ENCODE results near the gene NSF.
"Not testable (repeated sequence)": the region's sequence is repeated elsewhere in the genome, so short reads cannot be mapped to it uniquely, and the experiment has no call there.

Gene NSF

DNA sequence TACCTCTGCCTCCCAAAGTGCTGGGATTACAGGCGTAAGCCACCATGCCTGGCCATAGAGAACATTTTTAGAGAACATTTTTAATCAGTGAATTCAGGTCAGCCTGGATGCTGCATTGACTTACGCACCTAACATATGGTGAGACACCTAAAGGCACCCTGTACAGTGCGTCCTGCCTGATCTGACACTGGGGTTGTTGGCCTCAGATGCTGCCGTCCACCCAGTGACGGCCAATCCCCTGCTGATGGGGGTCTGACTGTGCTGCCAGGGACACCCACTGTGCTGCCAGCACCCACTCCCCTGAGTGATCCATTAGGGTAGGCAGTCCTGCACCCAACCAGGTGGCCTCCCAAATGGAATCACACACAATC lies 189.5 kb downstream of the NSF start:
- no peak for DNase-seq

DNA sequence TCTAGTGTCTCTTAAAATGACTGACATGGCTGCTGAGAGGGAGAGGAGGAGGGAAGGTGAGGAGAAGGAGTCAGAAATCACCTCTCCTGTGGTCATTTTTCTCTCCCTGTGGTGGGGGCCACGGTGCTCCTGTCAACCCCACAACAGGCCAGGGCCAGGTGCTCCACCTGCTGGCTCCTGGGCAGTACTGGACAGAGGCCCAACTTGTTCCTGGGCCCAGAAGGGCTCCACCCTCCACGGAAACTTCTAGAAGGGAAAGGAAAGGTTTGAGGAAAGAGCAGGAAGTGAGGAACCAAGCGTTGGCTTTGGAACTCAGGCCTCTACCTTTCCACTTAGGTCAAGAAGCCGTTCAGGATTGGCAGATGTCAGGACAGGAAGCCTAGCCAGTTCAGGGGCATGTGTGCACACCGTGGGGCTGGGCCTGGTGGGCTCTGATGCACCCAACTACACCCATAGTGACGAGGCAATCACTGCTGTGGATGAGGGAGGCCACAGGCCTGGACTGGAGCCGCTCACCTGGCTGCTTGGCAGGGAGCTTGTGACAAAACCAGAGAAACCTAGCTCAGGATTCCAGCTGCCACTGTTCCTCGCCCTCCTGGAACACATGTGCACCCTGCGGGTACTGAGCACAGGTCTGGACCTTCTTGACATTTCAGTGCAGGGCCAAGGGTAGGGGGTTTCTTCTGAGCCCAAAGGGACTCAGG lies 191.9 kb downstream of the NSF start:
- DNase-seq: no peak

DNA sequence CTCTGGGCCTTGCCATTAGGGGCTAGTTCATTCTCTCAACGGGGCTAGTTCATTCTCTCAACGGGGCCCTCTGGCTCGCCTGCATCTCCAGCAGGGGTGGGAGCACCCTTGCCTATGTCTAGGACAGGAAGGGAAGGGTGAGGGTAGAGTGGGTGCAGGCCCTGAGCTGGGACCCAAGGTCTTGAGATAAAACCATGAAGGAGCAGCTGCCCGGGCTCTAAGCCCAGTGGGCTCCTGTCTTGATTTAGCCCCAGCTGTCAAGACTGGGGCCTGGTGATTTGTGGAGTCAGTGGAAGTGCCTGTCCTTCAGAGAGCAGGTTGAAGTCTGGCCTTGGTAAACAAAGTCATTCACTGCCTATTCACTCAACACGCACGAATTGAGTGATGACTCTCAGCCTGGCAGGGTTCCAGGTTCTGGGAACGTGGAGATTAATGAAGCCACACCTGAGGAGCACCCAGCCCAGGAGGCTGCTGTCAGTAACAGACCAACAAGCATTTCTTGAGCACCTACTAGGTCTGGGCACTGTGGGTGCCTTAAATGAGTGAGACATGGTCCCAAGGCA lies 192.6 kb downstream of the NSF start:
- DNase-seq: no peak

DNA sequence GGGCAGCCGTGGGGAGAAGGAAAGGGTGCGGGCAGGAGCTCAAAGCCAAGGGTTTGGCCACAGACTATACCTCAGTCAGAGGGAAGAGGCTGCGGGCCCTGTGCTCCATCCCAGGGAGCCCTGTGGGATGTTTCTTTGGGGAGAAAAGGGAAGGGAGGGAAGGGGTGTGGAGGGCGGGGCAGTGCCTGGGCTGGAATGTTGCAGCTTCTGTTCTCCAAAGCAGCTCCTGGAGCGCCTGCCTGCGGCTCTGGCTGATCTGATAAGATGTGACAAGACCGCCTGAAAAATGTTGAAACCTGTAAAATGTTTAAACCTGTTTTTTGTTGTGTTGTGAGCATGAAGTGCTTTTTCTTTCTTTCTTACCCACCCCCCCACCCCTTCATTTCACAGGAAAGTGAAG lies 195.2 kb downstream of the NSF start:
- no peak for DNase-seq

DNA sequence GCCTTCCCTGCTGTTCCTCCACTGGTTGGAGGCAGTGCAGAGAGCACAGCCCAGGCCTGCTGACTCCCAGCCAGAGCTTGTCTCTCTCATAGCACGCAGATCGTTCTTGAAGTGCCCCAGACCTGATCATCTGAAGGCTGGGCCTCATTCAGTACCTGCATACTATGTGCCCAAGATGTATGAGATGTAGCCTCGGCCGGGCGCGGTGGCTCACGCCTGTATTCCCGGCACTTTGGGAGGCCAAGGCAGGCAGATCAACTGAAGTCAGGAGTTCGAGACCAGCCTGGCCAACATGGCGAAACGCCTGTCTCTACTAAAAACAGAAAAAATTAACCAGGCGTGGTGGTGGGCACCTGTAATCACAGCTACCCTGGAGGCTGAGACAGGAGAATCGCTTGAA lies 197.0 kb downstream of the NSF start:
- no peak for DNase-seq

DNA sequence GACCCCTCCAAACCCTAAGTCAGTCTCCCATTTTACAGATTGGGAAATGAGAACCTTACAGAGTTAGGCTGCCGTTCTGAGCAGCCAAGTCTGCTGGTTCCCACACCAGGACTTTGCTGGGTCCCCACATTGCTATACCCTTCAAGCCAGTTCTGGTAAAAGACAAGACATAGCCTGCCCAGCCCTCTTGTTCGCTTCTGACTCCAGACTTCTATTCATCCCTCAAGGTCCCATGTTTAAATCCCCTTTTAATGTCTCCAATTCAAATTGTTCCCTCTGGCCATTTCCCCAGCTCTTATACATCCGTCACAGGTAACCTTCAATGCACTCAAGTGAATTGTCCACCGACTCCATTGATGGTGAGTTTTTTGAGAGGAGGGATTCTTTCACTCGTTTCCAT lies 197.8 kb downstream of the NSF start:
- no peak for DNase-seq

DNA sequence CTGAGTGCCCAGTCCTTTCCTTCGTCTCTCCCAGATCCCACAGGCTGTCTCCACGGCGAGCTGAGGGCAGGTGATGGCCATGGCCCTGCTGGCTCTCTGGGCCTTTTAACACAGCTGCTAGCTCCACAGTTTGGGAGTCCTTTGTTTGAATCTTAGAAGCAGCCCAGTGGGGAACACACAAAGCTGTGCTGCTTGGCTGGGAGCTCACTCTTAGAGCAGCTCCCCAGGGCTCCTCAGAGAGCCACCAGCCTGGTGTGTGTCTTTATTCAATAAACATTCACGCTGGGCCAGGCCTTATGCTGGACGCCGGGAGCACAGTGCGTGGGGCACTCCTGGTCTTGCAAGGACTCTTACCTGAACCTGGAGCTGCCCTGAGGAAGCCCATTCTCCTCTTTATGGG lies 198.3 kb downstream of the NSF start:
- DNase-seq: no peak

DNA sequence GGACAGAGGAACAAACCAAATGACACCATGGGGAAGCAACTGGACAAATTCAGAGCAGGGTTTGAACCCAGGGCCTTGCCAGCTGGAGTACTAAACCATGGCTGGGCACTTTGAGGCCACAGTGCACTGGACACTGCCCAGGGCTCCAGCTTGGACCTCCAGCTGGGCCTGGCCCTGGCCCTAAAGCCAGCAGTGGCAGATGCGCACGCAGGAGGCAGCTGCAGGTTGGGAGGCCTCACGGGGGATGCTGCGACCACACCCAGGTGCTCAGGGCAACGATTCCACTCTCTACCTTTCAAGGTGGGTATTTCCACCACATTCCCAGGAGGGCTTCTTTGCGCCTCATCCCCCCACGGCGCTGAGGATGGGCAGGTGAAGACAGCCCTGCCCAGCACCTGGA lies 199.1 kb downstream of the NSF start:
- DNase-seq: no peak

DNA sequence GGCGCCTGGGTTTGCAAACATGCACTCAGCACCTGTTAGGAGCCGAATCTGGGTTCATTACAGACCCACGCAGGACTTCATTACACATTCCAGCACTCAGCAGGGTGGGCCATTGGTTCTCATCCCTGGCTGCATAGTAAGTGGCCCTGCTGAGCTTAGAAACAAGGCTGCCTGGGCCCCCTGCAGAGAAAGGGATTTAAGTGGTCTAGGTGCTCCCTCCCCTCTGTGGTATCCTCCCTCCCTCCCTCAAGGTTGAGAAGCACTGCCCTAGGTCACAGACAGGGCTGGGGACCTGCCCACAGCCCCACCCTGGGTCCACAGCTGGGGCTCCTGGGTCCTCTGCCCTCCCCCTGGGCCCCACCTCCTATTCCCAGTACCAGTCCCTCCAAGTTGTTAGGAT lies 199.7 kb downstream of the NSF start:
- no peak for DNase-seq

DNA sequence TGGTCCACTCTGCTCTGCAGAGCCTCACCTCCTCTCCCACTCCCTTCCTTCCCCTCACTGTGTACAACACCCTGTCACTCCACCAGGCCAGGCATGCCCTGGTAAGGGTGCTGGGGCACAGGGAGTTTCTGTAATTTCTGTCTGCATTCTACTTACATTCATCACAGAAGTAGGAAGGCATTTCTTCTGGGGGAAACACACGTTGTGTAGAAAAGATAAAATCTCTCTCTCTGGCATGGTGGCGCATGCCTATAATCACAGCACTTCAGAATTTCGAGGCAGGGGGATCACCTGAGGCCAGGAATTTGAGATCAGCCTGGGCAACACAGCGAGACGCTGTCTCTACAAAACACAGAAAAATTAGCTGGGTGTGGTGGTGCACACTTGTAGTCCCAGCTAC lies 201.1 kb downstream of the NSF start:
- no peak for DNase-seq

DNA sequence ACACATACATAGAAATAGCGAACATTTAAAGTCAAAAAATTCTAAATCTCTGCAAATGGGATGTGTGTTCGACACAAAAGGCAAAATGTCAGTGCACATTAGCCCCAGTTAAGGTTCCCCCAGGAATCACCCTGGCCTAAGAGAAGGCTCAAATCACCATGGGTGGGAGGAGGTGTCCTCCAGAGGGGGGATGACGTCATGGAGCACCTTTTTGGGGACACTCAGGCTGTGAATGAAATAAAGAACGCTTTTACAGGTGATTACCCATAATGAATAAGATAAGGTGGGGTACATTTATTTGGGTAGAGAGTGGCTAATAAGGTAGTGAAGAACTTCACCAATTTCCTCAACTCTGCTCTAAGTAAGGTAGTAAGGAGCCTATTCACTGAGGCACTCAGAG lies 201.6 kb downstream of the NSF start:
- no peak for DNase-seq

DNA sequence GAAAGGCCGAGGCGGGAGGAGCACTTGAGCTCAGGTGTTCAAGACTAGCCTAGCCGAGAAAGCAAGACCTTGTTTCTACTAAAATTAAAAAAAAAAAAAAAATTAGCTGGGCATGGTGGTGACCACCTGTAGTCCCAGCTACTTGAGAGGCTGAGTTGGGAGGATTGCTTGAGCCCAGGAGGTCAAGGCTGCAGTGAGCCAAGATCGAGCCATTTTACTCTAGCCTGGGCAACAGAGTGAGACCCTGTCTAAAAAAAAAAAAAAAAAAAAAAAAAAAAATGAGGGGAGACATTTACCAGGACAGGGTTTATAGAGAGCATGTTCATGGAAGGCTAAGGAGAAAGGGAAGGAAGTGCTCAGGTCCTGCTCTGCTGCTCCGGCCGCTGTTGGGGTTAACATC lies 202.6 kb downstream of the NSF start:
- DNase-seq: not testable (repeated sequence)

DNA sequence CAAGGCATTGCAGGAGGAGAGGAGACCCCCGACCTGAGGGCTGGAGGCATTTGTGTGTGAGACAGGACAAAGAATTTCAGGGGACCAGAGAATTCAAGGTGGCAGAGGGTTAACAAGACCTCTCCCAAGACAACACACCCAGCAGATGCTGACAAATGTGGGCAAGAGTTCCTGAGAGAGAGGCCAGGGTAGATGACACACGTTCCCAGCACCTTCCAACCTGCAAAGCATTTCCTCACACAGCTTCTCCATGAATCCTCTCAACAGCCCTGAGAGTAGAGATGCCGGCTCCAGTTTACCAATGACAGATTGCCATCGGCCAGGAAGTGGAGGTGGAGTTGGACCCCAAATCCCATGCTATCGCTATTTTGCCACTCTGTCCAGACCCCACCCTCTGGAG lies 203.1 kb downstream of the NSF start:
- DNase-seq: no peak

DNA sequence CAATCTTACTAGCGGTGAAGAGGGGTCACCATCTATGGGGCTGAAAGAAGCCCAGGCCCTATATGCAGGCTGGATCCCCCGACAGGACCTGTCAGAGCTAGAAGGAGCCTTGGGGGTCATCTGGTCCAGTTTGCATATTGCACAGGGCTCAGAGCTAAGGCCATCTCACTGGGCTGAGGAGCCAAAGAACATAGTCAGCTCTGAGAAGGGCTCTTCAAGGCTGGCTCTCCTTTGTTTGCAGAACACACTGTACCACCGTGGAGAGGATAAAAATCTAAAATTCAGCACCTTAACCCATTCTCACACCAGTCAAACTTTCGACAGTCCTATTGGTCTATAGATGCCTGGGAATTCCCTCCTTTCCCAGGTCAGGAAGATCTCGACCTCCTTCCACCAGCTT lies 203.8 kb downstream of the NSF start:
- DNase-seq: no peak

DNA sequence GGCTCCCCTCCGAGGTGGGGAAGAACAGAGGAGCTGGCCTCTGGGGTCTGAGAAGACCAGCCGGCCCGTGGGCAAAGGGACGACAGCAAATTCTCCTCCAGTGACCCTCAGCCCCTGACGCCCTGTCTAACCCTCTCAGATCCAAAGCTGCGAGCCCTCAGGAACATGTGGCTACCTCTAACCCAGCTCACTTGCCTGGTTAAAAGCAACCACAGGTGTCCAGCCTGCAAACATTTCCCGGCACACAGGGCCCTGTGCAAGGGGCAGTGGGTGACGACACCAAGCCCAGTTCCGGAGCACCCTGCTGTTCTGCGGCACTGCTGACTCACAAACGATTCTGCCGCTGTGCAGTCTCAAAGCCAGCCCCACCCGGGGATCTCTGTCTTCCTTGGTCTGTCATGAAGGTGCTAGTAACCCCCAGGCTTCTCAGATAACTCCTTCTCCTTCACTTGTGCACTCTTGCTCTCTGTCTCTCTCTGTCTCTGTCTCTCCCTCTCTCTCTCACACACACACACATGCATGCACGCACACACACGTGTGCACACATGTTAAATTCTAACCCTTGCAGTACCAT lies 205.0 kb downstream of the NSF start:
- DNase-seq: no peak

DNA sequence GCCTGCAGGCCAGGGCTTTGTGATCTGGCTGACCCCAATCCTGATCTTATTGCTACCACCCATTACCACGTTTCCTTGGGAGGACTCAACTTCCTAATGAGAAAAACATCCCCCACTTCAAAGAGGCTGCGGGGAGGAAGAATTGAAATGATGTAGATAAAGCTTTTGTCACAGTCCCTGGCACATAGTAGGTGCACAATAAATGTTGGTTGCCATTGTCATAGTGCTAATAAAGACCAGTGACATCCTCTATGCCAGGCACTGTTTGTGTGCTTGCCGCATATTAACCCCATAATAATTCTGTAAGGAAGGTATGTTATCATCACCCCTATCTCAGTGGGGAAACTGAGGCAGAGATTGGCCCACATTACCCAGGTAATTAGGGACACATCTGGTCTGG lies 205.6 kb downstream of the NSF start:
- DNase-seq: no peak

DNA sequence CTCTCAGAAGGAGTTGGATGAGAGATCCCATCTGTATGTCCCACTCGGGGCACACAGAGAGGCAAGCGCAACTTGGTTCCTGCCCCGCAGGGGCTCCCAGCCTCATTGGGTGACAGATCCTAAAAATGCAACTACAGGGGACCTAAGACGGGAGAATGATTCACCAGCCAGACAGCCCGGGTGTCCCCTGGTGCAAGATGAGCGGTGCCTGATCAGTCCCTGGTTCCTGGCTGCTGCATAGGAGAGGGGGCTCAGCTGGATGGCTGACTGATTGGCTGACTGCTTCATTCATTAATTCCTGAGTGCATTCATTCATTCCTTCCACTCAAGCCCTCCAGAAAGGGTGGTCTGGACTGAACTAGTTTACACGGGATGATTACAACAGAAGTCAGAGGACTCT lies 206.1 kb downstream of the NSF start:
- DNase-seq: no peak

DNA sequence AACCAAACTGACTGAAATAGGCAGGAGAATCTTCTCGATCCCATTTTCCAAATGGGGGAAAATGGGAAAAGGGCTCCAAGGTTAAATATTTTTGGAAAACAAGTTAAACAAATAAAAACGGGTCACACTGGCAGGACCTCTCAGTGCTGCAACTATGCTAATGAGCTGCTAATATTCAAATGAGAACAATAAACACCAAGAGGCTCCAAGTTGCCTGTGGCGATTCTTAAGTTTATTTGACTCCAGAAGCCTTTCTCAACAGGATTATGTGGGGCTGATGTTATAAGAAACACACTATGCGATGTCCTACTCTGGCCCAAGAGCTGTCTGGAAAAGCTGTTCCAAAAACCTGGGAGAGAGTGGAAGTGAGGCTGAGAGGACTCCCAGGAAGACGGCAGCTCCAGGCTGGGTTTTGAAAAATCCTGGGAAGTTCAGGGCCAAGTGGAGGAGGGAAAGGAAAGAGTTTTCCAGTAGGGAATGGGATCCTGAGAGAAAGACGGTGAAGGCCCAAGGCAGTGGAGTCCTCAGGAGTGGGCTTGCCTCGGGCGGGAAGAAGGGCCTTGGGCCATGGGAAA lies 206.6 kb downstream of the NSF start:
- no peak for DNase-seq

DNA sequence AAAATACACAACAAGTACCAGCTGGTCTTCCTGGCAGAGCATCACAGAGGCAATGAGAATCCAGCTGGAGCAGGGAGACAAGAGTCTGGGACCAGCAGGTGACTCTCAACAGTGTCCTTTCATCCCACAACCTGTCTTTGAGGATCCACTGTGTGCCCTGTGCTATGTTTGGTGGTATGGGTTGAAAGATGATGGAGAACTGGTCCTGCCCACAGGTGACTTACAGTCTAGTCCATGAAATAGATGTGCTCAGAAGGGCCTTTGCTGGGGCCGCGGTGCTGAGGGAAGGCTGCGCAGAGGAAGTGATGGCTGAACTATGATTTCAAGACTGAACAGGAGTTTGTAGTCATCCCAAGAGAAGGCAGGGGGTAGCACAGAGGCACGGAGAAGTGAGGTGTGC lies 210.1 kb downstream of the NSF start:
- DNase-seq: peak; percentile 49

DNA sequence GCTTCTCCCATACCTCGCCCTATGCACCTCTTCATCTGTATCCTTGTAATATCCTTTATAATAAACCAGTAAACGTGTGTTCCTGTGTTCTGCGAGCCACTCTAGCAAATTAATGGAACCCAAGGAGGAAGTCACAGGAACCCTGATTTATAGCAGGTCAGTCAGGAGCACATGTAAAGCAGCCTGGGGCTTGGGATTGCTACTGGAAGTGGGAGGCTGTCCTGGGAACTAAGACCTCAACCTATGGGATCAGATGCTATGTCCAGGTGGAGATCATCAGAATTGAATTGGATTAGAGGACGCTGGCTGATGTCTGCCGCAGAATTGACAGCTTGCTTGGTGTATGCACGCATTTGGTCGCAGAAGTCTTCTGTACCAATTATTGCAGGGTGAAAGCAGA lies 212.3 kb downstream of the NSF start:
- DNase-seq: no peak

DNA sequence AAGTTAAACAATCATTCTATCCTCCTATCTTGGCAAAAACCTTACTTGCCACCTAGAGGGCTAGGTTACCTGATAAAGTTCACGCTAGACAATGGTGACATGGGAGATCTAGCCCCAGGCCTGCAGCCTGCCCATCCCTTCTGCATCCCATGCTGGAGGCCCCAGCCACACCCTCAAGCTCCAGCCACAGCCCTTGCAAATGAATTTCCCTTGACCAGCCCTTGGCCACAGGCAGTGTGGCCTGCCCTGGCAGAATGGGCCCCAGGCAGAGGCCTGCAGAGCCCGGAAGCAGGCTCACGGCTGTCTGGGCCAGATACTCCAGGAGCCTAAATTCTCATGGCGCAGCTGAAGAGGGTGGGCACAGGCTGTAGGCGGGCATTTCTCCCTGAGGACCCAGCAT lies 213.1 kb downstream of the NSF start:
- DNase-seq: no peak

DNA sequence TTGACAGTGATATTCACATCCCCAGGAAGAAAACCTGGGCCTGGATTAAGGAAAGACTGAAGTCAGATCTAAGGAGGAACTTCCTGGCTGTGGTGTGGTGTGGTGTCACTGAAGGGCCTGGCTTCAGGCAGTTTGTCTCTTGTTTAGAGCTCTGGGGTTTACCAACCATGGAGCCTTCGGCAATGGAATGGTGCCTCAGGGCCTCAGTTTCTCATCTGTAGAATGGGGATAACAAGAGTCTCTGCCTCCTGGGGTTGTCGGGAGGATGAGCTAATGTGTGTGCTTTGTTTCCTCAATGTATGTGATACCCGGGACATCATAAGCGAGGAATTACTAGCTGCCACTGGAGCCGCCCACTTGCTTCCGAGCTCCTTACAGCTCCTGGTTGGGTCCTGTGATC lies 215.3 kb downstream of the NSF start:
- DNase-seq: no peak

Measured in NCI-H2171 treated with DMSO at 0.1 percent for 48 hours (cell line).